ENCODE measurements around the gene DGUOK. TPM values are rescaled to one million over a fixed set of nuclear protein-coding genes. Genes with fewer than 3 reads are reported as not detected.

The DGUOK gene
- total and polyA plus RNA-seq, 2 experiments from 2014 or later = 68.0 to 116 TPM

- H3K79me2 ChIP-seq = peaks cover 64% of the 10 kb centered on the region
- H4K20me1 ChIP-seq (ENCODE audit: insufficient read depth, poor library complexity, severe bottlenecking) = peaks cover 40% of the 10 kb centered on the region
- WGBS (ENCODE audit: low lambda C conversion rate, missing lambda C conversion rate) = 95% methylated on average over 4 of the region's 4 CpGs
Observed at GRCh38 chr2:73944714-73945113, 18.0 kb downstream of the DGUOK start.

DNA sequence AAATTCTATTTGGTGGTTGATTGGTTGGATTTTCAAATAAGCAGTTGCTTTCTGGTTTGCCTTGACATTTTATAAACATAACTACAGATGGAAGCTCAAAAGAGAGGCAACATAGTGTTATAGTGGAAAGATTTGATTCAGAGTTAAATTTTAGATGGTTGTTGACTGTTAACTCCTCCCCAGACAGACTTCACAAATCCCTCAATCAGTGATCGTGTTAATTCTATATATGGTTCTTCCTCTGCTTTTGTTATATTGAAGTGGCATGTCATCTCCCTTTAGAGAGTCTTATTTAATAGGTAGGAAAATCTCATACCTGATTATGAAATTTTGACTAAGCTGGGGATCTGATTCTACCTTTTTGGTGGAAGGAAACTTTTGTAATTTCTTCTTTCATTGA is 19.5 kb downstream of the DGUOK start:
- Histone ChIP-seq H3K4me2 (no peak overlapping the region), H3K9me3 (ENCODE audit: low read depth) (no peaks in the 10 kb centered on the region), H3K27me3 (no peaks in the 10 kb centered on the region), H3K79me2 (peaks cover 54% of the 10 kb centered on the region), H3K27ac (no peak overlapping the region), H3K9me2 (replicated peaks; ENCODE audit: insufficient read depth) (no peaks in the 10 kb centered on the region), H4K20me1 (ENCODE audit: insufficient read depth, poor library complexity, severe bottlenecking) (peaks cover 29% of the 10 kb centered on the region), H3K4me1 (ENCODE audit: insufficient read depth) (no peaks in the 10 kb centered on the region), H2AFZ (no peak overlapping the region), H3K4me3 (no peak overlapping the region), H3K36me3 (replicated peaks; ENCODE audit: insufficient read depth, low read depth) (no peaks in the 10 kb centered on the region)
- 93% methylated on average over 1 of the region's 1 CpG for WGBS (ENCODE audit: low lambda C conversion rate, missing lambda C conversion rate)
- TF ChIP-seq EZH2 (IDR thresholded peaks at IDR 0.05; ENCODE audit: borderline replicate concordance) (no peak), CTCF (IDR thresholded peaks at IDR 0.05; ENCODE audit: poor library complexity) (no peak), EZH2phosphoT487 (IDR thresholded peaks at IDR 0.05; ENCODE audit: low read depth, severe bottlenecking, unreplicated experiment) (no peak)
- DNase-seq (ENCODE audit: low spot score) = no peak

More at GRCh38 chr2:73944714-73945113, 18.0 kb downstream of the DGUOK start:
- DNase-seq (ENCODE audit: low spot score) = no peak
- H3K9me2 ChIP-seq (replicated peaks; ENCODE audit: insufficient read depth) = no peaks in the 10 kb centered on the region
- H3K4me3 ChIP-seq = no peak overlapping the region
- no peak for TF ChIP-seq EZH2 (IDR thresholded peaks at IDR 0.05; ENCODE audit: borderline replicate concordance)
- no peak for TF ChIP-seq CTCF (IDR thresholded peaks at IDR 0.05; ENCODE audit: poor library complexity)
- no peak for TF ChIP-seq EZH2phosphoT487 (IDR thresholded peaks at IDR 0.05; ENCODE audit: low read depth, severe bottlenecking, unreplicated experiment)
- H3K27ac ChIP-seq = no peak overlapping the region
- no peaks in the 10 kb centered on the region for H3K27me3 ChIP-seq
- H2AFZ ChIP-seq = no peak overlapping the region
- no peak overlapping the region for H3K4me2 ChIP-seq
- no peaks in the 10 kb centered on the region for H3K9me3 ChIP-seq (ENCODE audit: low read depth)
- no peaks in the 10 kb centered on the region for H3K36me3 ChIP-seq (replicated peaks; ENCODE audit: insufficient read depth, low read depth)
- no peaks in the 10 kb centered on the region for H3K4me1 ChIP-seq (ENCODE audit: insufficient read depth)

DNA sequence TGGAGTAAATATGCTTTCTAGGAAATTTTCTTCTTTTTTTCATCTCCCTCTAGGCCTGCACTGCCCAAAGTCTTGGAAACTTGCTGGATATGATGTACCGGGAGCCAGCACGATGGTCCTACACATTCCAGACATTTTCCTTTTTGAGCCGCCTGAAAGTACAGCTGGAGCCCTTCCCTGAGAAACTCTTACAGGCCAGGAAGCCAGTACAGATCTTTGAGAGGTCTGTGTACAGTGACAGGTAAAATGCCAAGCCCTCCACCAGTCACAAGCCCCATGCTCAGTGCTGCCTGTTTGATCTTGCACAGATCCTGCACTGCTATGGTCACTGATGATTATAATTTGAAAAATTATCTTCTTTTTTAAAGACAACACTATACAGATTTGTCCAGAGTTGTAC is 20.0 kb downstream of the DGUOK start:
- DNase-seq (ENCODE audit: low spot score) = no peak
- Histone ChIP-seq H3K27me3 (no peaks in the 10 kb centered on the region), H3K36me3 (replicated peaks; ENCODE audit: insufficient read depth, low read depth) (no peaks in the 10 kb centered on the region), H3K9me2 (replicated peaks; ENCODE audit: insufficient read depth) (no peaks in the 10 kb centered on the region), H3K4me3 (no peak overlapping the region), H2AFZ (no peak overlapping the region), H3K79me2 (peaks cover 50% of the 10 kb centered on the region), H3K4me1 (ENCODE audit: insufficient read depth) (no peaks in the 10 kb centered on the region), H3K4me2 (no peak overlapping the region), H4K20me1 (ENCODE audit: insufficient read depth, poor library complexity, severe bottlenecking) (peaks cover 26% of the 10 kb centered on the region), H3K27ac (no peak overlapping the region), H3K9me3 (ENCODE audit: low read depth) (no peaks in the 10 kb centered on the region)
- WGBS (ENCODE audit: low lambda C conversion rate, missing lambda C conversion rate) = 79% methylated on average over 3 of the region's 3 CpGs
- TF ChIP-seq EZH2 (IDR thresholded peaks at IDR 0.05; ENCODE audit: borderline replicate concordance) (no peak), EZH2phosphoT487 (IDR thresholded peaks at IDR 0.05; ENCODE audit: low read depth, severe bottlenecking, unreplicated experiment) (no peak), CTCF (IDR thresholded peaks at IDR 0.05; ENCODE audit: poor library complexity) (no peak)

All from hepatocyte (in vitro differentiated cells).